GM12878 (cell line): ENCODE results near the gene CYP46A1. TPM values are rescaled to one million over a fixed set of nuclear protein-coding genes. Genes with fewer than 3 reads are reported as not detected.

ENCODE experiments used
- ATAC-seq: fragments of 200-7000 bp; cut with Tn5 transposase; 3 replicates; pipeline ENCODE4 v1.9.1; 2020; ENCODE audit warnings: mild to moderate bottlenecking, moderate library complexity
- BruUV-seq: library from RNA; stranded (reverse); fragments of 400-500 nt; replicated peaks from 2 replicates; lab custom pipeline; 2021; lab: Mats Ljungman, UMichigan
- CTCF ChIA-PET: fragments of 300-600 bp; sonication (Branson Sonifier 250); formaldehyde crosslinking; extraction: SDS; loops from one replicate; lab custom pipeline; 2021; ENCODE audit warnings: inconsistent platforms; lab: Yijun Ruan, JAX
- POLR2A ChIA-PET: fragments of 350-600 bp; formaldehyde crosslinking; extraction: SDS; loops from one replicate; lab custom pipeline; 2021; ENCODE audit warnings: inconsistent platforms; lab: Charles Lee
- RAD21 ChIA-PET: fragments of 300-600 bp; sonication (Branson Sonifier 250); formaldehyde crosslinking; loops from one replicate; lab custom pipeline; 2023; ENCODE audit warnings: antibody characterized with exemption; ENCODE audit not compliant: unreplicated experiment; lab: Charles Lee
- SMC1A ChIA-PET: fragments of 300-600 bp; sonication (Branson Sonifier 250); formaldehyde crosslinking; loops from one replicate; lab custom pipeline; 2023; ENCODE audit not compliant: unreplicated experiment, uncharacterized antibody; lab: Charles Lee
- DNase-seq: peaks from one replicate; pipeline ENCODE4 v3.0.0-alpha.2; 2011; ENCODE audit warnings: low read depth, low spot score
- FAIRE-seq: peaks from 3 replicates; lab custom pipeline; 2011; peaks lifted over from hg19 to GRCh38; lab: Jason Lieb, UNC
- H2AFZ ChIP-seq: 2 replicates; pipeline ENCODE4 v1.6.0; 2011; ENCODE audit warnings: low read depth, low read length, control low read depth; ENCODE audit not compliant: control insufficient read depth
- H3K27ac ChIP-seq: 2 replicates; pipeline ENCODE4 v1.5.1; 2011; ENCODE audit warnings: control low read depth; ENCODE audit not compliant: control insufficient read depth, insufficient read depth
- H3K27me3 ChIP-seq, 2 experiments: replicated peaks in 1 of 2; 2 replicates each; pipeline versions ENCODE4 v1.6.0 to v1.6.1; 2011; ENCODE audit warnings: low read length in 1 of 2; ENCODE audit not compliant: control insufficient read depth in 2 of 2, insufficient read depth in 2 of 2
- H3K36me3 ChIP-seq, 2 experiments: 2 replicates each; pipeline ENCODE4 v1.5.1; 2011; ENCODE audit warnings: low read length in 1 of 2; ENCODE audit not compliant: control insufficient read depth in 2 of 2, insufficient read depth in 2 of 2
- H3K4me1 ChIP-seq: 2 replicates; pipeline ENCODE4 v1.6.1; 2011; ENCODE audit warnings: mild to moderate bottlenecking, low read length, moderate library complexity, mixed read lengths; ENCODE audit not compliant: control insufficient read depth, insufficient read depth
- H3K4me2 ChIP-seq: 2 replicates; pipeline ENCODE4 v1.6.0; 2011; ENCODE audit warnings: control low read depth; ENCODE audit not compliant: control insufficient read depth, insufficient read depth
- H3K4me3 ChIP-seq: fragments of 200-600 bp; sonication (generic); 2 replicates; pipeline ENCODE4 v1.5.1; 2016
- H3K79me2 ChIP-seq: 2 replicates; pipeline ENCODE4 v1.6.0; 2011; ENCODE audit warnings: low read length; ENCODE audit not compliant: control insufficient read depth, insufficient read depth
- H3K9ac ChIP-seq: 2 replicates; pipeline ENCODE4 v1.8.0; 2011; ENCODE audit warnings: low read length, control low read depth, mixed read lengths; ENCODE audit not compliant: control insufficient read depth, insufficient read depth
- H3K9me3 ChIP-seq: replicated peaks from 3 replicates; pipeline ENCODE4 v1.5.1; 2011; ENCODE audit warnings: mild to moderate bottlenecking, low read length; ENCODE audit not compliant: control insufficient read depth, insufficient read depth
- H4K20me1 ChIP-seq: 2 replicates; pipeline ENCODE4 v1.6.0; 2011; ENCODE audit not compliant: control insufficient read depth, insufficient read depth
- ASH2L ChIP-seq: fragments of 300-600, 200-600 bp; sonication (generic); IDR thresholded peaks from 2 replicates; pipeline ENCODE4 v1.6.1; 2017; ENCODE audit warnings: low read depth, mild to moderate bottlenecking, borderline replicate concordance
- BMI1 ChIP-seq: fragments of 450-650 bp; IDR thresholded peaks from 2 replicates; pipeline ENCODE4 v1.6.1; 2016; ENCODE audit warnings: mild to moderate bottlenecking, moderate library complexity, borderline replicate concordance
- CHD1 ChIP-seq: IDR thresholded peaks from 2 replicates; pipeline ENCODE4 v1.6.1; 2012; ENCODE audit warnings: low read depth, low read length, improper control_type of control experiment
- CREM ChIP-seq: IDR thresholded peaks from 2 replicates; pipeline ENCODE4 v1.6.1; 2014; ENCODE audit warnings: antibody characterized with exemption, low read depth
- E2F4 ChIP-seq: IDR thresholded peaks from 2 replicates; pipeline ENCODE4 v1.6.1; 2012; ENCODE audit warnings: low read depth, low read length, improper control_type of control experiment
- HSF1 ChIP-seq: fragments of 150-350 bp; IDR thresholded peaks from 2 replicates; pipeline ENCODE4 v1.6.1; 2014; ENCODE audit warnings: mild to moderate bottlenecking, low read depth, low read length
- MXI1 ChIP-seq: fragments of 150-350 bp; IDR thresholded peaks from 2 replicates; pipeline ENCODE4 v1.6.1; 2011; ENCODE audit warnings: low read depth, mild to moderate bottlenecking, inconsistent platforms, low read length, improper control_type of control experiment
- NR2C2 ChIP-seq: IDR thresholded peaks from 2 replicates; pipeline ENCODE4 v1.6.1; 2011; ENCODE audit warnings: borderline replicate concordance, low read depth; ENCODE audit not compliant: control insufficient read depth, insufficient read length
- NRF1 ChIP-seq: conservative IDR thresholded peaks from 2 replicates; pipeline ENCODE4 v1.6.1; 2011; ENCODE audit warnings: mild to moderate bottlenecking, low read depth, low read length, improper control_type of control experiment
- RCOR1 ChIP-seq: conservative IDR thresholded peaks from 2 replicates; pipeline ENCODE4 v1.6.1; 2012; ENCODE audit warnings: low read depth, low read length, improper control_type of control experiment
- RELA ChIP-seq: fragments of 450-650 bp; IDR thresholded peaks from 2 replicates; pipeline ENCODE4 v1.8.0; 2014; ENCODE audit warnings: borderline replicate concordance; ENCODE audit not compliant: partially characterized antibody
- SMAD5 ChIP-seq: IDR thresholded peaks from 2 replicates; pipeline ENCODE4 v1.6.1; 2016; ENCODE audit warnings: antibody characterized with exemption, low read depth
- whole genome bisulfite sequencing: methylation state at CpG from one replicate; pipeline ENCODE4 v1.1.6; 2016; ENCODE audit warnings: low lambda C conversion rate; ENCODE audit not compliant: insufficient replicate concordance, insufficient coverage; ENCODE audit errors: missing lambda C conversion rate; 5-methylcytosine and 5-hydroxymethylcytosine counted together
- in situ Hi-C: fragments of 300-500 bp; cut with MboI; formaldehyde crosslinking; loops from 9 replicates; pipeline ENCODE4 v1.14.3; 2018; ENCODE audit warnings: mixed read lengths
- intact Hi-C: fragments of 100-400 bp; cut with micrococcal nuclease; formaldehyde crosslinking; loops from one replicate; pipeline ENCODE4 v1.14.2; 2022; ENCODE audit not compliant: unreplicated experiment
- polyA plus RNA-seq, 11 experiments: library from polyadenylated mRNA; depleted of rRNA in 4 of 11; unstranded in 6 of 11; stranded (reverse) in 5 of 11; fragments of >200 nt; fragmentation: Nextera tagmentation in 4 of 11; fragmentation: Illumina TruSeq in 1 of 11; extraction: Ambion mirVana in 4 of 11; extraction: Trizol in 1 of 11; gene quantifications; 1 replicate in 1 of 11; 2 replicates in 10 of 11; pipeline versions ENCODE4 v1.2.1 to v1.2.3, GENCODE V29; 2011 to 2016; ENCODE audit warnings: inconsistent platforms in 2 of 11, missing spikeins in 2 of 11, low read depth in 1 of 11
- total RNA-seq, 4 experiments: library from RNA; depleted of rRNA in 3 of 4; stranded (reverse); fragments of >200 nt in 3 of 4; fragmentation: Illumina TruSeq in 1 of 4; extraction: Trizol in 1 of 4; gene quantifications; 2 replicates each; pipeline versions ENCODE4 v1.2.1 to v1.2.3, GENCODE V29; 2013 to 2021
- TF ChIP-seq, protein P1 (sequence below): IDR thresholded peaks from 2 replicates; pipeline ENCODE4 v1.6.1; 2012; ENCODE audit warnings: mild to moderate bottlenecking, low read depth, low read length
- TF ChIP-seq, protein P2 (sequence below): fragments of 450-650 bp; IDR thresholded peaks from 2 replicates; pipeline ENCODE4 v1.6.1; 2016; ENCODE audit warnings: mild to moderate bottlenecking

The CYP46A1 gene
- total and polyA plus RNA-seq, 10 of the 15 experiments (the other 5 are each of a cell fraction or from before 2014, with no cell fraction given), result 0.04 to 0.11 TPM; not detected in 8

DNA sequence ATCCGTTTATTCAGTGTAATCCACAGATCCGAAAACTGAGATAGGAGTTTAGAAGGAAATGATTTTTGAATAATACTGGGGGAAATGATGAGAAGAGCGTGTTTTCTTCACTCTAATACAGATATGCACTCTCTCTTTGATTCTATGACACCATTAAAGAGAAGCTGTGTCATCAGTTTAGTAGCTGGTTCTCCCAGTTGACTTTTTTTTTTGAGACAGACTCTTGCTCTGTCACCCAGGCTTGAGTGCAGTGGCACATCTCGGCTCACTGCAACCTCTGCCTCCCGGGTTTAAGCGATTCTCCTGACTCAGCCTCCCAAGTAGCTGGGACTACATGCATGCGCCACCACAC, 60.8 kb downstream of the CYP46A1 start:
- Histone ChIP-seq H3K9me3 (no peaks in the 10 kb centered on the region), H3K4me3 (no peak overlapping the region), H3K27me3 (peaks cover 0 to 2% of the 10 kb centered on the region in 2 experiments; a peak in 2 of 4 replicates), H4K20me1 (no peaks in the 10 kb centered on the region), H3K4me1 (no peaks in the 10 kb centered on the region), H3K36me3 (no peaks in the 10 kb centered on the region), H3K9ac (no peak overlapping the region), H3K79me2 (no peaks in the 10 kb centered on the region), H3K27ac (no peak overlapping the region), H2AFZ (no peak overlapping the region), H3K4me2 (no peak overlapping the region)
- ChIA-PET SMC1A (no interaction called here), POLR2A (no interaction called here), CTCF (interaction anchor here (0.8 to 1.6 kb wide), 2 partner anchors 15 to 141 kb away, joined by 3 to 5 read pairs; no protein-coding TSS in a partner anchor), RAD21 (no interaction called here)
- FAIRE-seq (no peak), DNase-seq (no peak), ATAC-seq (no peak)
- WGBS, result 30% methylated on average over 7 of the region's 7 CpGs
- in situ Hi-C loops, result no loop called here
- intact Hi-C loops, result no loop called here
- TF ChIP-seq, protein P1, sequence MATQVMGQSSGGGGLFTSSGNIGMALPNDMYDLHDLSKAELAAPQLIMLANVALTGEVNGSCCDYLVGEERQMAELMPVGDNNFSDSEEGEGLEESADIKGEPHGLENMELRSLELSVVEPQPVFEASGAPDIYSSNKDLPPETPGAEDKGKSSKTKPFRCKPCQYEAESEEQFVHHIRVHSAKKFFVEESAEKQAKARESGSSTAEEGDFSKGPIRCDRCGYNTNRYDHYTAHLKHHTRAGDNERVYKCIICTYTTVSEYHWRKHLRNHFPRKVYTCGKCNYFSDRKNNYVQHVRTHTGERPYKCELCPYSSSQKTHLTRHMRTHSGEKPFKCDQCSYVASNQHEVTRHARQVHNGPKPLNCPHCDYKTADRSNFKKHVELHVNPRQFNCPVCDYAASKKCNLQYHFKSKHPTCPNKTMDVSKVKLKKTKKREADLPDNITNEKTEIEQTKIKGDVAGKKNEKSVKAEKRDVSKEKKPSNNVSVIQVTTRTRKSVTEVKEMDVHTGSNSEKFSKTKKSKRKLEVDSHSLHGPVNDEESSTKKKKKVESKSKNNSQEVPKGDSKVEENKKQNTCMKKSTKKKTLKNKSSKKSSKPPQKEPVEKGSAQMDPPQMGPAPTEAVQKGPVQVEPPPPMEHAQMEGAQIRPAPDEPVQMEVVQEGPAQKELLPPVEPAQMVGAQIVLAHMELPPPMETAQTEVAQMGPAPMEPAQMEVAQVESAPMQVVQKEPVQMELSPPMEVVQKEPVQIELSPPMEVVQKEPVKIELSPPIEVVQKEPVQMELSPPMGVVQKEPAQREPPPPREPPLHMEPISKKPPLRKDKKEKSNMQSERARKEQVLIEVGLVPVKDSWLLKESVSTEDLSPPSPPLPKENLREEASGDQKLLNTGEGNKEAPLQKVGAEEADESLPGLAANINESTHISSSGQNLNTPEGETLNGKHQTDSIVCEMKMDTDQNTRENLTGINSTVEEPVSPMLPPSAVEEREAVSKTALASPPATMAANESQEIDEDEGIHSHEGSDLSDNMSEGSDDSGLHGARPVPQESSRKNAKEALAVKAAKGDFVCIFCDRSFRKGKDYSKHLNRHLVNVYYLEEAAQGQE, result no peak
- TF ChIP-seq, protein P2, sequence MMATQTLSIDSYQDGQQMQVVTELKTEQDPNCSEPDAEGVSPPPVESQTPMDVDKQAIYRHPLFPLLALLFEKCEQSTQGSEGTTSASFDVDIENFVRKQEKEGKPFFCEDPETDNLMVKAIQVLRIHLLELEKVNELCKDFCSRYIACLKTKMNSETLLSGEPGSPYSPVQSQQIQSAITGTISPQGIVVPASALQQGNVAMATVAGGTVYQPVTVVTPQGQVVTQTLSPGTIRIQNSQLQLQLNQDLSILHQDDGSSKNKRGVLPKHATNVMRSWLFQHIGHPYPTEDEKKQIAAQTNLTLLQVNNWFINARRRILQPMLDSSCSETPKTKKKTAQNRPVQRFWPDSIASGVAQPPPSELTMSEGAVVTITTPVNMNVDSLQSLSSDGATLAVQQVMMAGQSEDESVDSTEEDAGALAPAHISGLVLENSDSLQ, result no peak
- TF ChIP-seq CREM (no peak), HSF1 (no peak), ASH2L (no peak), E2F4 (no peak), MXI1 (no peak), SMAD5 (no peak), NRF1 (no peak), NR2C2 (no peak), CHD1 (no peak), BMI1 (no peak), RCOR1 (no peak), RELA (no peak)
- BruUV-seq, result no TSS peak
